D721Med (cell line): ENCODE results near the gene PVALEF.
A peak's percentile ranks its signal among the peaks of the same experiment; 100 is the strongest.

Experiments used
- DNase-seq: peaks from one replicate; pipeline ENCODE4 v3.0.0; 2011; ENCODE audit warnings: low spot score; ENCODE audit not compliant: insufficient read length
- FAIRE-seq: peaks from 2 replicates; lab custom pipeline; 2011; peaks lifted over from hg19 to GRCh38; lab: Jason Lieb, UNC
- TF ChIP-seq, protein P1 (sequence below): IDR thresholded peaks from 2 replicates; pipeline ENCODE4 v1.5.1; 2012; ENCODE audit warnings: mild to moderate bottlenecking, control low read depth; ENCODE audit not compliant: insufficient read depth; ENCODE audit errors: missing control alignments

PVALEF gene

DNA sequence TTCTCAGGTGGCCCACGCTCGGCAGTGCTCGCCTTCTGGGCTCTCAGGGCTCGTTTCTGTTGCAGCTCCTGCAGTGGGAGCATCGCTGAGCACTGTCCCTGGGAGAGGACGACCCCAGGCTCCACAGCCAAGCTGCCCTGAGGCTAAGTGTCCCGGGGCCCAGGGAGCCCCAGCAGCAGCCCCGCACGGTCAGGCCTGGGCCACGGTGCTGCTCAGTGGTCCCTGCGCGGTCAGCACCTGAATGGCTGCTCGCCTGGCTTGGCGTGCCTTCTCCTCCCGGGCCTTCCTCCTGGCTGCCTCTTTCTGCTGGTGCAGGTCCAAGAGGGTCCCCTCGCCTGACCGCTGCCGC is 34.1 kb downstream of the PVALEF start:
- FAIRE-seq (no peak), DNase-seq (no peak)
- TF ChIP-seq, protein P1, sequence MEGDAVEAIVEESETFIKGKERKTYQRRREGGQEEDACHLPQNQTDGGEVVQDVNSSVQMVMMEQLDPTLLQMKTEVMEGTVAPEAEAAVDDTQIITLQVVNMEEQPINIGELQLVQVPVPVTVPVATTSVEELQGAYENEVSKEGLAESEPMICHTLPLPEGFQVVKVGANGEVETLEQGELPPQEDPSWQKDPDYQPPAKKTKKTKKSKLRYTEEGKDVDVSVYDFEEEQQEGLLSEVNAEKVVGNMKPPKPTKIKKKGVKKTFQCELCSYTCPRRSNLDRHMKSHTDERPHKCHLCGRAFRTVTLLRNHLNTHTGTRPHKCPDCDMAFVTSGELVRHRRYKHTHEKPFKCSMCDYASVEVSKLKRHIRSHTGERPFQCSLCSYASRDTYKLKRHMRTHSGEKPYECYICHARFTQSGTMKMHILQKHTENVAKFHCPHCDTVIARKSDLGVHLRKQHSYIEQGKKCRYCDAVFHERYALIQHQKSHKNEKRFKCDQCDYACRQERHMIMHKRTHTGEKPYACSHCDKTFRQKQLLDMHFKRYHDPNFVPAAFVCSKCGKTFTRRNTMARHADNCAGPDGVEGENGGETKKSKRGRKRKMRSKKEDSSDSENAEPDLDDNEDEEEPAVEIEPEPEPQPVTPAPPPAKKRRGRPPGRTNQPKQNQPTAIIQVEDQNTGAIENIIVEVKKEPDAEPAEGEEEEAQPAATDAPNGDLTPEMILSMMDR: no peak

DNA sequence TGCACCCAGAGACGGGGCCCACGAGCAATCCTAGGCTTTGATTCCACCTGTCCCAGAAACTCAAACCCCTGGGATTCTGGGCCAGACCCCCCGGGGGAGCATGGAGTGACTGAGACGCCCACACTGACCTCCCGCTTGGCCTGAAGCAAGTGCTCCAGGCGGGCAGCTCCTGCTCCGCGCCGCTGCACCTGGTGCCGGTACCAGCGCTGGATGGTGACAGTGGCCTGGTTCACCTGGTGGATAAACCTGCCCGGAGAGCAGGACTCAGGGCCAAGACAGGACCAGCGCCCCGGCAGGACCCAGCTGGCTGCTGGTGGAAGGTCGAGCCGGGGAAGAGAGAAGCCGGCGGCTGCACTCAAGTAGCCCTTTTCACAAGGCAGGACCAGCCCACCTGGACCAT is 34.9 kb downstream of the PVALEF start:
- DNase-seq (no peak), FAIRE-seq (no peak)
- TF ChIP-seq, protein P1: no peak

DNA sequence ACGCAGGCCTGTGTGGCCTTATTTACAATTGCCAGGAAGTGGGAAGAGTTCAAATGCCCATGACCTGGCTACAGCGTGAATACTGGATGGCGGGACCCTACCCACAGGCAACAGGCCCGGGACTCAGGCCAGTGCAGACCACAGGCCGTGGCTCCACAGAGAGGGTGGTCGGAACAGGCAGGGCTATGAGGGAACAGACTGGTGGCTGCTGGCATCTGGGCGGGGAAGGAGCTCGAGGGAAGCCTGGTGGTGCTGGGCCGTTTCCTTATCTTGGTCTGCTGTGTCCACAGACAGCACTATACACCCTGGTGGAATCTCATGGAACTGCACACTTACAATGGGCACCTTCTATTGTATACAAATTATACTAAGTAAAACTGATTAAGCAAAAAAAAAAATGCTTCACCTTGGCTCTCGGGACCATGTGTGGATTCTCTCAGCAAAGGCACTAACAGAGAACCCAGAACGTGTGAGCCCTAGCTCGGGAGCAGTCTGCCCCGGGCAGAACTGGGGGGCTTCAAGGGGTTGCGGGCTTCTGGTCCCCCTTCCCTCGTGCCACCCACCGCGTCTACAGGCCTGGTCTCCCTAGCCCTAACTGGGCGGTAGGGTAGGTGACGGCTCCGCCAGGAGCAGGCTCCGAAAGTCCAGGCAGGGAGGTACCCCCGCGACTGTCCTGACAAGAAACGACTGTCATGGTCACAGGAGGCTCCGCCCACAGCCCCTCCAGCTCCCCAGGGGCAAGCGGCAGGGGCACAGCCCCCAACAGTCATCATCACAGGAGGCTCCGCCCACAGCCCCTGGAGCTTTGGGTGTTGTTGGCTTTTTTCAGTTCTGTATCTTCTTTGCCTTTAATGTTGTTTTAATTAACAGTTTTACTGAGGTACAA is 35.6 kb downstream of the PVALEF start:
- TF ChIP-seq, protein P1: peak; percentile 59
- DNase-seq (no peak), FAIRE-seq (no peak)

DNA sequence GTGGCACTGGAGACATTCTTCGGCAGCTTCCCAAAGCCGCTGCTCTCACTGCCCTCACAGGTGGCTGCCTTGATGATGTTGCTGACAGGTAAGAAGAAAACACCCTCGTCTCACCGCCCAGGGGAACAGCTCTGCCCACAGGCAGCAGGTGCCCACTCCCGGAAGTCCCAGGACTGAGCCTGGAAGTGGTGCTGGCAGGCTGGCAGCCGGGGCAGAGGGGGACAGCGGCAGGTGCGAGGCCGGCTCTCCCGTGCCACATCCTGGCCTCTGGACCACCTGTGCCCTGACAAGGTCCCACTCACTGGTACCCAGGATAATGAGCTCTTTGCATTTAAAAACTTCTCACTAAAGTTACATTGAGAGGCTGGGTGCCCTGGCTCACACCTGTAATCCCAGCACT is 37.0 kb downstream of the PVALEF start:
- no peak for DNase-seq
- TF ChIP-seq, protein P1: no peak
- no peak for FAIRE-seq

DNA sequence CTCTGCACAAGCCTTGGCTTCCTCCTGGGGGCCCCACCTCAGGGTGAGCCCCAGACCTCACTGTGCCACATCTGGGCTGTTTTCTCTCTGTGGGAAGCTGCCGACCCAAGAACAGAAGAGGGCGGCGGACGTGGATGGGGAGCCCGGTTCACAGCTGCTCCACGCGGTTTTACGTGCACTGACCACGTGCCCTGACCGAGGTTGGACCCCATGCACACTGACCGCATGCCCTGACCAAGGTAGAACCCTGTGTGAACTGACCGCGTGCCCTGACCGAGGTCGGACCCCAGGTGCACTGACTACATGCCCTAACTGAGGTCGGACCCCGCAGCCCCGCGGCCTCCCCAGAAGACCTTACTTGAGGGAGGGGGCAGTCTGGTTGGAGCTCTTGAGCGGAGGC is 37.8 kb downstream of the PVALEF start:
- DNase-seq: no peak
- no peak for FAIRE-seq
- TF ChIP-seq, protein P1: no peak

DNA sequence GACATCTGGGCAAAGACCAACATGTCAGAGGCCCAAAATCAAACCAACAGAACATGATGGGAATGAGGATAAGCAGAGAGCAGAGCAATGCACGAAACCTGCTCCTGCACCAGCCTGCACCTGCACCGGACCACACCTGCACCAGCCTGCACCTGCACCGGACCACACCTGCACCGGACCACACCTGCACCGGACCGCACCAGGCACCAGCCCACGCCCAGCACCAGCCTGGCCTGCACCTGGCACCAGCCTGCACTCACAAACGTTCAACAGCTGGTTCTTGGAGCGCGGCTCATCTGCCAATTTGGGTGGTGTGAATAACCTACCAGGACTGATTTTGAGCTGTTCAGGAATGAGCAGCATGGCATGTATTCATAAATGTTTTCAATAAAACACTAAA is 39.3 kb downstream of the PVALEF start:
- no peak for FAIRE-seq
- DNase-seq: no peak
- TF ChIP-seq, protein P1: no peak

DNA sequence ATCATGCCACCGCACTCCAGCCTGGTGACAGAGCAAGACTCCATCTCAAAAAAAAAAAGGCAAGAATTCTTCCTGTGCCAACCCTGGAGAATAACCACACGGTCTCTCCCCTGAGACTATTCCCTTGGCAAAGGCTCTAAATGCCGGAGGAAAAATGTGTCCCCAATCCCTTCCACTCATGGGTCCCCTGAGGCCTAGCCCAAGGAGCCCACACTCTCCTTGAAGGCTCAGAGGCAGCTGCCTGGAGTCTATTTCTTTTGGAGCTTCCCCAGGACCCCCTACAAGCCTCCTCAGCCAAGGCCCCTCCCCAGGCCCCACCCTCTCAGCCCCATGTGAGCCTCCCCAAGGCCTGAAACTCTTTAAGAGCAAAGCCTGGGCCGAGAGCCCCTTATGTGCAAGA is 40.9 kb downstream of the PVALEF start:
- FAIRE-seq (no peak), DNase-seq (no peak)
- TF ChIP-seq, protein P1: no peak
